AG04450 (cell line): ENCODE data around the gene SRF. TPM values are rescaled to one million over a fixed set of nuclear protein-coding genes. Genes with fewer than 3 reads are reported as not detected.

Experiments
- CTCF ChIA-PET: fragments of 300-600, 350-600 bp; formaldehyde crosslinking; extraction: SDS; loops from one replicate; lab custom pipeline; 2022; ENCODE audit warnings: antibody characterized with exemption, inconsistent platforms; lab: Charles Lee
- POLR2A ChIA-PET: fragments of 350-600 bp; formaldehyde crosslinking; extraction: SDS; loops from one replicate; lab custom pipeline; 2021; ENCODE audit warnings: antibody characterized with exemption, inconsistent platforms; lab: Yijun Ruan, JAX
- DNase-seq: peaks from one replicate; pipeline ENCODE4 v3.0.0-alpha.2; 2011; ENCODE audit warnings: low read depth, low spot score
- H3K27ac ChIP-seq: one replicate; pipeline ENCODE4 v1.5.1; 2012; ENCODE audit warnings: low read depth, low read length, control low read depth
- H3K27me3 ChIP-seq: one replicate; pipeline ENCODE4 v1.6.0; 2012; ENCODE audit warnings: low read length; ENCODE audit not compliant: control insufficient read depth, insufficient read depth
- H3K4me3 ChIP-seq: 2 replicates; pipeline ENCODE4 v1.5.1; 2011; ENCODE audit warnings: mild to moderate bottlenecking, low read depth, low read length, control low read depth
- H3K9me3 ChIP-seq: 2 replicates; pipeline ENCODE4 v1.5.1; 2012; ENCODE audit warnings: low read length; ENCODE audit not compliant: control insufficient read depth, insufficient read depth
- CTCF ChIP-seq: IDR thresholded peaks from 2 replicates; pipeline ENCODE4 v1.5.1; 2011; ENCODE audit warnings: low read depth, low read length, control low read depth, inconsistent platforms
- polyA plus RNA-seq: library from polyadenylated mRNA; depleted of rRNA; stranded (reverse); fragments of >200 nt; gene quantifications from 2 replicates; pipeline ENCODE4 v1.2.3, GENCODE V29; 2011

Gene SRF
- polyA plus RNA-seq, 1 experiment: 36.8 TPM

DNA sequence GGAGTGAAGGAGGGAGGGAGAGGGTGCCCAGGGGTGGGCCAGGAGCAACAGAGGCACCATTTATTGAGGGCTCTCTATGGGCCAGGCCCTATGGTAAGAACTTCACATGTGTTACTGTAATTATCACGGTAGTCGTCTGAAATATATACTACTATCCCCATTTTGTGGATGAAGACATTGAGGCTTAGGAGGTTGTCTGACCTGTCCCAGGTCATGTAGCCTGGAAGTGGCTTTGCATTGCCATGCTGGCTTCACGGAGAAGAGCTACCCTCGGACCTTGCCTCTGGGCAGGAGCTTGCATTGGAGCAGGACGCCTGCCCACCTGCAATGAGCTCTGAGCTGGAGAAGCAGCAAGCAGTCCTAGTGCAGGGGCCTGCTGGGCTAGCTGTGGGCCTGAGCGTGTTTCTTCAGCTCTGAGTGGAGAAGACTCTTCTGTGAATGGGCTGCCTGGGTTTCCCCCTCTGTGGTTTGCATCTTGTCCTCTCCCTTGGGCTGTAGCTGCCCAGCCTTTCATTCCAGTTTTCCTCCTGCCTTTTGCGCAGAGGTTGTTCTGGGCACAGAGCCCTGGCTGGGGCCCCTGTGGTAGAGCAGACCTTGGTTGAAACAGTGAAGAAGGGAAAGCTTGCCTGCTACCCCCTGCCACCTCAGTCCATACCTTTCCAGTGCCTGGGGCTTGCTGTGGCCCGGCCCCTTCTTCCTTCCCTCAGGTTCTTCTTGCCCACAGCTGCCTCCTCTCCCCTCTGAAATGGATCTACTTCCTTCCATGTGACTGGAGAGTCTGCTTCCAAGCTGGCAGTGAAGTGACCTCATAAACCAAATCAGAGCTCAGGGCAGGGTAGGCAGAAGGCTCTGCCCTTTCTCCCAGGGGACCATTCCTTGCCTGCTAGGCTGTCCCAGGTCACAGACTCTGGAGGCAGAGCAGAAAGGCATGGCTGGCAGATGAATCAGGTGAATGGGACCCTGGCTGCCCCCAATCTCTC, 24.1 kb upstream of the SRF start:
- H3K27ac ChIP-seq: no peak overlapping the region
- CTCF ChIA-PET: interaction anchor here (0.9 kb wide), 1 partner anchor 175 kb away, joined by 3 read pairs; no protein-coding TSS in a partner anchor
- TF ChIP-seq CTCF: no peak
- H3K9me3 ChIP-seq: no peaks in the 10 kb centered on the region
- POLR2A ChIA-PET: no interaction called here
- DNase-seq: no peak
- no peak overlapping the region for H3K4me3 ChIP-seq
- no peaks in the 10 kb centered on the region for H3K27me3 ChIP-seq

DNA sequence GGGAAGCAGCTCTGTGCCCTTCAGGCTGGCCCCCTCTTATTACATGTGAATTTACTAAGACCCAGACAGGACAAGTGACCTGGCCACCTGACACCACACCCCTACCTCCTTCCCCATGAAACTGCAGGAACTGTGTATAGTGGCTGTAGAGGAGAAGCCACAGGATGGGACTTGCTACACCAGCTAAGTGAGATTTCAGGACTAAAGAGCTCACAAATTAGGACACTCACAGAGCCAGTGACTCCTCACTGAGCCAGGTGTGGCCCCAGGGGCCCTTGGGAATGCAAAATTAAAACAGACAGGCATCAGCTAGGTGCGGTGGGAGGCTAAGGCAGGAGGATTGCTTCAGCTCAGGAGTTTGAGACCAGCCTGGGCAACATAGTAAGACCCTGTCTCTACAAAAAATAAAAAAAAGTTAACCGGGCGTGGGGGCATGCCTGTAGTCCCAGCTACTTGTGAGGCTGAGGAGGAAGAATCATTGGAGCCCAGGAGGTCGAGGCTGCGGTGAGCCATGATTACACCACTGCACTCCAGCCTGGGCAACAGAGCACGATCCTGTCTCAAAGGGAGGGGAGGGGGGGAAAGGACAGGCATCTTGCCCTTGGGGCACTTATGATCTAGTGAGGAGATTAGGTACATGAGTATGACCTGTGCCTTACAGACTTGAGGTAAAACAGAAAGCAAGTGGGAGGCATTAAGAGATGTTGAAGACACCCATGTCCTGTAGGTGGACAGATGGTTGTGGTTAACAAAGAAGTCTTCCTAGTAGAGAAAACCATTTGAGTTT, 23.2 kb upstream of the SRF start:
- ChIA-PET POLR2A (no interaction called here), CTCF (interaction anchor here (0.9 kb wide), 1 partner anchor 176 kb away, joined by 3 read pairs; no protein-coding TSS in a partner anchor)
- Histone ChIP-seq H3K27ac (no peak overlapping the region), H3K4me3 (no peak overlapping the region), H3K27me3 (no peaks in the 10 kb centered on the region), H3K9me3 (no peaks in the 10 kb centered on the region)
- no peak for TF ChIP-seq CTCF
- no peak for DNase-seq

- H3K9me3 ChIP-seq: no peaks in the 10 kb centered on the region
- no peak for TF ChIP-seq CTCF
- no peak for DNase-seq
- ChIA-PET POLR2A (interaction anchor here (0.7 to 1.1 kb wide), 4 partner anchors 9 to 95 kb away, joined by 3 to 5 read pairs (median 4); partner anchors contain the start of genes CUL7 and SRF), CTCF (interaction anchor here (0.7 to 1.1 kb wide), 3 partner anchors 78 to 248 kb away, joined by 3 to 13 read pairs (median 3); no protein-coding TSS in a partner anchor)
- no peaks in the 10 kb centered on the region for H3K27me3 ChIP-seq
- H3K4me3 ChIP-seq: no peak overlapping the region
- H3K27ac ChIP-seq: peak overlapping the region; percentile 11
Observed at GRCh38 chr6:43149265-43149664, 21.8 kb upstream of the SRF start.

DNA sequence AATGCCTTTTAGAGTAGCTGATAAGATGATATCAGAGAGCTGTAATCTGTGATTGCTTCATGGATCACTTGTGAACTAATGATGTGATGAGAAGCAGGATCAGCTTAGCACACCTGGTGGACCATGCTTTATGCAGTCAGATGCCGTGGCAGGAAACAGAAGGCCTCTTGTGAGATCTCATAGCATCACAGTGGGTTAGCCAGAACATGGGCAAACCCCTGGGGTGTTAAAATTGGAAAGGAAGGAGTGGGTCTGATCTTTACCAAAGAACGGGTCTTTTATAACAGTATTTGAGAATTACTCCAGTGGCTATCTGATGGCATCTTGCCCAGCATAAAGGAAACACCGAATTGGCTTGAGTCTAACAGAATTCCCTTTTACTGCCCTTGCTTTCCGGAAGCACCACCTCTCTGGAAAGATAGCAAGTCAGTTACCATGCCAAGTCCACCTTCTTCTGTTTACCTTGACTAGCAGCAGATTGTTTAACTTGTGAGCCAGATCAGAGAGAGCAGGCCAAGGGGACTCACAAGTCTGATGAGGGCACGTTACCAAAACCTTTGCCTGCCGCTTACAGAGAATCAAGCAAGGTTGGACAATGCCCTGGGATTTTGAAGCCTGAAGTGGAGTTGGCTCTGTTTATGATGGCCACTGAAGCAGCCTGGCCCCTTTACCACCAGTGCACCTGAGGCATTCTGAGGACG, 20.9 kb upstream of the SRF start:
- CTCF ChIA-PET: interaction anchor here (0.7 to 1.1 kb wide), 3 partner anchors 79 to 249 kb away, joined by 3 to 13 read pairs (median 3); no protein-coding TSS in a partner anchor
- DNase-seq: no peak
- H3K27me3 ChIP-seq: no peaks in the 10 kb centered on the region
- TF ChIP-seq CTCF: no peak
- POLR2A ChIA-PET: interaction anchor here (0.6 kb wide), 1 partner anchor 76 kb away, joined by 3 read pairs; no protein-coding TSS in a partner anchor
- no peak overlapping the region for H3K4me3 ChIP-seq
- H3K27ac ChIP-seq: peak overlapping the region; percentile 11
- no peaks in the 10 kb centered on the region for H3K9me3 ChIP-seq
